ENCODE data around the gene CAV1.

Gene CAV1

GRCh38 chr7:116588225-116588624 is 63.4 kb downstream of the CAV1 start:
- DNase-seq, result peak; percentile 74
- H3K27me3 ChIP-seq (replicated peaks), result no peaks in the 10 kb centered on the region
- H3K36me3 ChIP-seq (replicated peaks), result no peaks in the 10 kb centered on the region
- no peak overlapping the region for H3K4me3 ChIP-seq (ENCODE audit: low read depth, low read length)
- in situ Hi-C loops (cut with HindIII; ENCODE audit: low pct_ligation_motif_present, low sequenced_read_pairs), result loop anchor here (25.0 kb wide), 1 partner anchor 326 kb away; no protein-coding TSS in a partner anchor
- H3K27ac ChIP-seq, result peak overlapping the region; percentile 52
- TF ChIP-seq CTCF (IDR thresholded peaks at IDR 0.05; ENCODE audit: low read depth, low read length, missing control alignments), result peak; percentile 41

- peak; percentile 17 for TF ChIP-seq CTCF (IDR thresholded peaks at IDR 0.05; ENCODE audit: low read depth, low read length, missing control alignments)
- peak; percentile 44 for DNase-seq
- Histone ChIP-seq H3K27me3 (replicated peaks) (no peaks in the 10 kb centered on the region), H3K27ac (peak overlapping the region; percentile 52), H3K36me3 (replicated peaks) (no peaks in the 10 kb centered on the region), H3K4me3 (ENCODE audit: low read depth, low read length) (no peak overlapping the region)
- in situ Hi-C loops (cut with HindIII; ENCODE audit: low pct_ligation_motif_present, low sequenced_read_pairs), result loop anchor here (25.0 kb wide), 1 partner anchor 327 kb away; no protein-coding TSS in a partner anchor
Observed at GRCh38 chr7:116588641-116589594, 64.1 kb downstream of the CAV1 start.

- no peaks in the 10 kb centered on the region for H3K36me3 ChIP-seq (replicated peaks)
- H3K27me3 ChIP-seq (replicated peaks), result no peaks in the 10 kb centered on the region
- in situ Hi-C loops (cut with HindIII; ENCODE audit: low pct_ligation_motif_present, low sequenced_read_pairs), result loop anchor here (25.0 kb wide), 1 partner anchor 329 kb away; no protein-coding TSS in a partner anchor
- no peak overlapping the region for H3K27ac ChIP-seq
- H3K4me3 ChIP-seq (ENCODE audit: low read depth, low read length), result no peak overlapping the region
- peak; percentile 41 for TF ChIP-seq CTCF (IDR thresholded peaks at IDR 0.05; ENCODE audit: low read depth, low read length, missing control alignments)
- DNase-seq, result no peak
Observed at GRCh38 chr7:116591202-116592040, 66.6 kb downstream of the CAV1 start.

GRCh38 chr7:116592041-116592355 is 67.2 kb downstream of the CAV1 start:
- no peak for DNase-seq
- no peak for TF ChIP-seq CTCF (IDR thresholded peaks at IDR 0.05; ENCODE audit: low read depth, low read length, missing control alignments)
- H3K27me3 ChIP-seq (replicated peaks), result no peaks in the 10 kb centered on the region
- H3K27ac ChIP-seq, result no peak overlapping the region
- no peak overlapping the region for H3K4me3 ChIP-seq (ENCODE audit: low read depth, low read length)
- H3K36me3 ChIP-seq (replicated peaks), result no peaks in the 10 kb centered on the region
- in situ Hi-C loops (cut with HindIII; ENCODE audit: low pct_ligation_motif_present, low sequenced_read_pairs), result loop anchor here (25.0 kb wide), 1 partner anchor 330 kb away; no protein-coding TSS in a partner anchor

GRCh38 chr7:116592445-116592844 is 67.6 kb downstream of the CAV1 start:
- H3K36me3 ChIP-seq (replicated peaks), result no peaks in the 10 kb centered on the region
- no peak overlapping the region for H3K27ac ChIP-seq
- TF ChIP-seq CTCF (IDR thresholded peaks at IDR 0.05; ENCODE audit: low read depth, low read length, missing control alignments), result no peak
- H3K27me3 ChIP-seq (replicated peaks), result no peaks in the 10 kb centered on the region
- in situ Hi-C loops (cut with HindIII; ENCODE audit: low pct_ligation_motif_present, low sequenced_read_pairs), result loop anchor here (25.0 kb wide), 1 partner anchor 330 kb away; no protein-coding TSS in a partner anchor
- DNase-seq, result no peak
- no peak overlapping the region for H3K4me3 ChIP-seq (ENCODE audit: low read depth, low read length)

Measured in brain microvascular endothelial cell (primary cell).